ENCODE data around the gene ATCAY. TPM values are rescaled to one million over a fixed set of nuclear protein-coding genes. Genes with fewer than 3 reads are reported as not detected.
"Not testable (repeated sequence)": the region's sequence is repeated elsewhere in the genome, so short reads cannot be mapped to it uniquely, and the experiment has no call there.

ATCAY gene
- polyA plus RNA-seq, 1 donor from 2014 or later = 73.8 TPM

DNA sequence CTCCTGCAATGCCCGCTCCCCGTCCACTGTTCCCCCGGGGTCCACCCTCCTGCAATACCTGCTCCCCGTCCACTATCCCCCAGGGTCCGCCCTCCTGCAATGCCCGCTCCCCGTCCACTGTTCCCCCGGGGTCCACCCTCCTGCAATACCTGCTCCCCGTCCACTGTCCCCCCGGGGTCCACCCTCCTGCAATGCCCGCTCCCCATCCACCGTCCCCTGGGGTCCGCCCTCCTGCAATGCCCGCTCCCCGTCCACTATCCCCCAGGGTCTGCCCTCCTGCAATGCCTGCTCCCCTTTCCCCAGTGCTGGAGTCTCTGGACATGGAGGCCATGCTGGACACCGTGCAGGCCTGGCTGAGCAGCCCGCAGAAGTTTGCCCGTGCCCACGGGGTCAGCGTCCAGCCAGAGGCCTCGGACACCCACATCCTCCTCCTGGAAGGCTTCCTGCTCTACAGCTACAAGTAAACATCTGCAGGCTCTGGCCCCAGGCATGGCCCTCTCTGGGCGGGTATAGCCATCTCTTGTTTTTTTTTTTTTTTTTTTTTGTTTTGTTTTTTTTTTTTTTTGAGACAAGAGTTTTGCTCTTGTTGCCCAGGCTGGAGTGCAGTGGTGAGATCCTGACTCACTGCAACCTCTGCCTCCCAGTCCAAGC is 57.9 kb downstream of the ATCAY start:
- H3F3A ChIP-seq (ENCODE audit: insufficient read depth, low read length, poor library complexity, severe bottlenecking); H3K4me2 ChIP-seq (ENCODE audit: low read length); H3K36me3 ChIP-seq (ENCODE audit: insufficient read depth, low read length); H3K27ac ChIP-seq (ENCODE audit: low read length); H3K4me3 ChIP-seq (ENCODE audit: low read length); H3K27me3 ChIP-seq (ENCODE audit: insufficient read depth, low read depth, low read length); H3K9ac ChIP-seq (ENCODE audit: low read length); H3K9me2 ChIP-seq (ENCODE audit: insufficient read depth, low read length); H2AFZ ChIP-seq (ENCODE audit: low read depth, low read length); H3K9me3 ChIP-seq (ENCODE audit: low read length); H4K20me1 ChIP-seq (ENCODE audit: insufficient read depth); H3K79me2 ChIP-seq (replicated peaks; ENCODE audit: insufficient read depth, low read length): not testable (repeated sequence)

GRCh38 chr19:3942790-3943409 is 62.4 kb downstream of the ATCAY start:
- Histone ChIP-seq H4K20me1 (ENCODE audit: insufficient read depth) (no peaks in the 10 kb centered on the region), H3K36me3 (ENCODE audit: insufficient read depth, low read length) (no peaks in the 10 kb centered on the region), H3K9ac (ENCODE audit: low read length) (no peak overlapping the region), H3K79me2 (replicated peaks; ENCODE audit: insufficient read depth, low read length) (no peaks in the 10 kb centered on the region), H3K4me3 (ENCODE audit: low read length) (no peak overlapping the region), H3K27ac (ENCODE audit: low read length) (no peak overlapping the region), H3F3A (ENCODE audit: insufficient read depth, low read length, poor library complexity, severe bottlenecking) (no peaks in the 10 kb centered on the region), H3K27me3 (ENCODE audit: insufficient read depth, low read depth, low read length) (no peaks in the 10 kb centered on the region), H2AFZ (ENCODE audit: low read depth, low read length) (no peak overlapping the region), H3K4me2 (ENCODE audit: low read length) (no peak overlapping the region), H3K9me2 (ENCODE audit: insufficient read depth, low read length) (no peaks in the 10 kb centered on the region), H3K9me3 (ENCODE audit: low read length) (no peaks in the 10 kb centered on the region)
- TF ChIP-seq MXI1 (conservative IDR thresholded peaks at IDR 0.05; ENCODE audit: poor library complexity, severe bottlenecking) = no peak
- TF ChIP-seq TAF1 (IDR thresholded peaks at IDR 0.05; ENCODE audit: low read depth) = no peak
- no peak for TF ChIP-seq POLR2AphosphoS5 (IDR thresholded peaks at IDR 0.05)
- TF ChIP-seq, protein P1, sequence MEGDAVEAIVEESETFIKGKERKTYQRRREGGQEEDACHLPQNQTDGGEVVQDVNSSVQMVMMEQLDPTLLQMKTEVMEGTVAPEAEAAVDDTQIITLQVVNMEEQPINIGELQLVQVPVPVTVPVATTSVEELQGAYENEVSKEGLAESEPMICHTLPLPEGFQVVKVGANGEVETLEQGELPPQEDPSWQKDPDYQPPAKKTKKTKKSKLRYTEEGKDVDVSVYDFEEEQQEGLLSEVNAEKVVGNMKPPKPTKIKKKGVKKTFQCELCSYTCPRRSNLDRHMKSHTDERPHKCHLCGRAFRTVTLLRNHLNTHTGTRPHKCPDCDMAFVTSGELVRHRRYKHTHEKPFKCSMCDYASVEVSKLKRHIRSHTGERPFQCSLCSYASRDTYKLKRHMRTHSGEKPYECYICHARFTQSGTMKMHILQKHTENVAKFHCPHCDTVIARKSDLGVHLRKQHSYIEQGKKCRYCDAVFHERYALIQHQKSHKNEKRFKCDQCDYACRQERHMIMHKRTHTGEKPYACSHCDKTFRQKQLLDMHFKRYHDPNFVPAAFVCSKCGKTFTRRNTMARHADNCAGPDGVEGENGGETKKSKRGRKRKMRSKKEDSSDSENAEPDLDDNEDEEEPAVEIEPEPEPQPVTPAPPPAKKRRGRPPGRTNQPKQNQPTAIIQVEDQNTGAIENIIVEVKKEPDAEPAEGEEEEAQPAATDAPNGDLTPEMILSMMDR (IDR thresholded peaks at IDR 0.05; ENCODE audit: poor library complexity, severe bottlenecking) = no peak
- no peak for TF ChIP-seq EZH2 (IDR thresholded peaks at IDR 0.05; ENCODE audit: borderline replicate concordance, insufficient read depth, low read length, poor library complexity, severe bottlenecking)
- no peak for TF ChIP-seq REST (IDR thresholded peaks at IDR 0.05; ENCODE audit: borderline replicate concordance)
- TF ChIP-seq SMC3 (conservative IDR thresholded peaks at IDR 0.05; ENCODE audit: poor library complexity) = no peak
- TF ChIP-seq EP300 (conservative IDR thresholded peaks at IDR 0.05; ENCODE audit: poor library complexity, severe bottlenecking) = no peak
- TF ChIP-seq RAD21 (conservative IDR thresholded peaks at IDR 0.05) = no peak
